ENCODE results near the gene CDK14.

DNA sequence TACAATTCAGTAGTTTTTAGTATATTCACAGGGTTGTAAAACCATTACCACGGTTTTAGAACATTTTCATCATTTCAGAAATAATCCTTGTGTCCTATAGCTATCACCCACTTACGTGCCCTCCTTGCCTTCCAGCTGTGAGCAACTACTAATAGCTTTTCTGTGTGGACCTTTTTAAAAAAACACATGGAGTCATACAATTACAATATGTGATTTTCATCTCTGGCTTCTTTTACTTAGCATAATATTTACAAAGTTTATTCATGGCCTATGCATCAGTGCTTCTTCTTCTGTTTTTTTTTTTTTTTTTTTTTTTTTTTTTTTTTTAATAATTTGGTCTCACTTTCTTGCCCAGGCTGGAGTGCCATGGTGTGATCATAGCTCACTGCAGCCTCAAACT lies 76.1 kb downstream of the CDK14 start:
- TF ChIP-seq TAF1 (IDR thresholded peaks at IDR 0.05; ENCODE audit: borderline replicate concordance, low read depth, low read length) (no peak), POLR2AphosphoS5 (IDR thresholded peaks at IDR 0.05; ENCODE audit: low read depth, low read length) (no peak)
